Large intestine (tissue), 3 donors: ENCODE results near the gene CEP104. TPM values are rescaled to one million over a fixed set of nuclear protein-coding genes. Genes with fewer than 3 reads are reported as not detected.

Experiments
- DNase-seq, 2 donors: peaks; one replicate each; pipeline versions ENCODE4 v3.0.0 to v3.0.0-alpha.2; 2013
- H3K27ac ChIP-seq: one replicate; pipeline ENCODE4 v1.5.1; 2013; ENCODE audit warnings: low read length
- H3K27me3 ChIP-seq: 2 replicates; pipeline ENCODE4 v1.6.1; 2013; ENCODE audit warnings: low read length; ENCODE audit not compliant: control insufficient read depth, insufficient read depth
- H3K36me3 ChIP-seq: 2 replicates; pipeline ENCODE4 v1.6.1; 2013; ENCODE audit warnings: low read length; ENCODE audit not compliant: control insufficient read depth, insufficient read depth
- H3K4me1 ChIP-seq: one replicate; pipeline ENCODE4 v1.6.1; 2013; ENCODE audit warnings: low read length; ENCODE audit not compliant: control insufficient read depth, insufficient read depth
- H3K4me3 ChIP-seq: one replicate; pipeline ENCODE4 v1.5.1; 2013; ENCODE audit warnings: low read length
- H3K9me3 ChIP-seq: one replicate; pipeline ENCODE4 v1.6.1; 2013; ENCODE audit warnings: mild to moderate bottlenecking, low read depth, low read length, moderate library complexity; ENCODE audit not compliant: control insufficient read depth
- WGBS: methylation state at CpG from one replicate; pipeline ENCODE4 v1.1.5; 2013; ENCODE audit warnings: low lambda C conversion rate; ENCODE audit not compliant: insufficient coverage; 5-methylcytosine and 5-hydroxymethylcytosine counted together
- polyA plus RNA-seq: library from polyadenylated mRNA; unstranded; fragments of 120-200 nt; gene quantifications from one replicate; pipeline ENCODE4 v1.2.1, GENCODE V29; 2013

Gene CEP104
- polyA plus RNA-seq, 1 donor: 31.5 TPM

DNA sequence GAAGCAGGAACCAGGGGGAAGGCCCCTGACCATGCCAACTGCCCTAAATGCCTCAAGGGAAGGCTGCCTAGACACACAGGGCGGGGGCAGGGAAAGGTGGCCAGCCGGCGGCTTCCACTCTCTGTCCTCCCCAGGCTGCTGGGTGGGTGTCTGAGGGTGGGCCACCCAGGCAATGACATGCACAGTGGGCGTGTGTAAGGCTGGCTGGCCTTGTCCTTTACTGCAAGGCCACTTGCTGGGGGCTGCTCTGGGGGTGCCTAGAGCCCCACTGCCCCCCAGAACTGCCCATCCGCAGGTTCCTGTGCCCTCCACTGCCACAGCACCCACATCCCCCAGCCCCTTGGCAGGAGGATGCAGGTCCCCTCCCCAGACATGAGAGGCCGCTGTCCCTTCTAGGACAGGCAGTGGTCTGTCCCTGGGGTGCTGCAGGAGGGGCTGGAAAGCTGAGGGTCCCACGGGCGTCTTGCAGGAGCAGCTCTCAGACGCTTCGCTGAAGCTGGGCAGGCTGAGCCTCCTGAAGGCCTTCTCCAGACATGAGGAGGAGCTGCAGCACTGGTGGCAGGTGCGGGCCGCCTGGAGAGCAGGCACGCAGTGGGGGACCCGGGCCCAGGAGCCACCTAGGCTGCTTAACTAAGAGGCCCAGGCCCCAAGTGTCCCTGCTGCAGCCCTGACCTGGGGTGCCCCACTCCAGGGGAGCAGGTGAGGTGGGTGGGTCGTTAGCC, 94.7 kb downstream of the CEP104 start:
- no CpG with 5 or more reads among the region's 15 CpGs for WGBS

More for the DNA sequence above, 94.7 kb downstream of the CEP104 start:
- peaks cover 8% of the 10 kb centered on the region for H3K27me3 ChIP-seq
- no peak overlapping the region for H3K27ac ChIP-seq
- no peaks in the 10 kb centered on the region for H3K36me3 ChIP-seq
- no peaks in the 10 kb centered on the region for H3K4me1 ChIP-seq
- H3K9me3 ChIP-seq: peaks cover 4% of the 10 kb centered on the region
- no peak overlapping the region for H3K4me3 ChIP-seq
- no peak for DNase-seq

Other genes starting within 250 kb of the CEP104 start
- 13.8 TPM for gene MEGF6, start 245.7 kb downstream of the CEP104 start, polyA plus RNA-seq
- gene TPRG1L, start 232.2 kb downstream of the CEP104 start, polyA plus RNA-seq: 81.6 TPM
- gene WRAP73, start 207.1 kb downstream of the CEP104 start, polyA plus RNA-seq: 15.6 TPM
- 0.55 TPM for gene TP73, start 204.7 kb downstream of the CEP104 start, polyA plus RNA-seq
- gene CCDC27, start 104.8 kb downstream of the CEP104 start, polyA plus RNA-seq: 0.03 TPM
- 66.0 TPM for gene SMIM1, start 84.5 kb downstream of the CEP104 start, polyA plus RNA-seq
- 47.9 TPM for gene LRRC47, start 60.7 kb downstream of the CEP104 start, polyA plus RNA-seq
- gene DFFB, start 265 bp upstream of the CEP104 start, polyA plus RNA-seq: 10.6 TPM
- 28.4 TPM for gene C1orf174, start 43.1 kb upstream of the CEP104 start, polyA plus RNA-seq